HG03432 (cell line): ENCODE data around the gene CD300LF.

ENCODE experiments used
- ATAC-seq: cut with Tn5 transposase; IDR thresholded peaks from one replicate; pipeline ENCODE4 v1.9.1; 2021; ENCODE audit warnings: mild to moderate bottlenecking, moderate library complexity; ENCODE audit not compliant: unreplicated experiment

Gene CD300LF

DNA sequence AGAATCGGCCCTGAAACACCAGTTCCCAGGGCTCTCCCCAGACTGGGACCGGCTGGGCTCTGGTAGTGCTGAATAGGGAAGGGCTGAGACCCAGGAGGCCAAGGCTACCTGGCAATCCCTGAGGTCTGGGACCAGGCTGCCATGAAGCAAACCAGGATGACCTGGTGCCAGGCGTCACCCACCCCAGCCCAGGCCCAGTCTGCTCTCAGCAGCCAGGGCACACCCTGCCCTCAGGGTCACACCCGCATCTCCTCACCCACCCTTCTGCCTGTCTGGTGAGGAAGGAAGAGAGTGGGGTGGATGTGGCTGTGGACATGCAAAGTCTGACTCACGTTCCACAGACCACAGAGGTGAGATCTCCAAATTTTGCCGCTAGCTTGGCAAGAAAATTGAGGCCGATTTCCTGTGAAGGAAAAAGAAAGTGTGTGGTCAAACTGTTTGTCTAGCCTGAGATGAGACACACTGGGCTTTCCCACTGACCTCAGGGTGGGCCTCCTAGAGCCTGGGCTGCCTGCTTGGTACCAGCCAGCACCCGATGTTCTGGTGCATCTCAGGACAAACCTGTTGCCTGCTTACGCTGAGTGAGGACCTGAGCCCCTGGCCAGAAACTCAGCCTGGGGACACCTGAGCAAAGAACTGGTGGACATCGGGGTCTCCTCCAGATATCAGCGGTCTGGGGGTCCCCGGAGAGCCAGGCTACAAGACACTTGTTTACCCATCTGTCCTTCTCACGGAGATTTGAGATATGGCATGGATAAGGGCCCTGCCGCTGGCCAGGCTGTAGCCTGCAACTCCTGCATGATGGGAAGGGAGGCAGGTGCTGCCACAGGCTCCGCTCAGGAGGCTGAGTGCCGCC lies 18.0 kb upstream of the CD300LF start:
- ATAC-seq, result no peak

DNA sequence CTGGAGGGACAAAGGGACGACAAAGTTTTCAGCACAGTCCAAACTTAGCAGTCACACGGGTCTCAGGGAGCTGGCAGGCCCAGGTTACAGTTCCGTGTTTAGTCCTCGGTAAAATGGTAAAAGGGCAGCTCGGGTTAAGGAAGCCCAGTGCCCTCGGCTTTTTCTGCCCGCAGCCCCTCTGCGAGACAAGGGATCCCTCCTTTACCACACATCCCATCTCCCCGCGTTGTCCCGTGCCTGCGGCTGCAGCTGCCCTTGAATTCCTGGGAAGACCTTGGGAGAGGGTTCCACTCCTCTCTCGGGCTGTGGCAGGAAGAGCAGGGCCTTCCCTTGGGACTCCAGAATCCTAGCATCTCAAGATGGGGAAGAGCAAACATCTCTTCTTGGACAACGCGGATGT lies 17.1 kb upstream of the CD300LF start:
- ATAC-seq, result no peak

DNA sequence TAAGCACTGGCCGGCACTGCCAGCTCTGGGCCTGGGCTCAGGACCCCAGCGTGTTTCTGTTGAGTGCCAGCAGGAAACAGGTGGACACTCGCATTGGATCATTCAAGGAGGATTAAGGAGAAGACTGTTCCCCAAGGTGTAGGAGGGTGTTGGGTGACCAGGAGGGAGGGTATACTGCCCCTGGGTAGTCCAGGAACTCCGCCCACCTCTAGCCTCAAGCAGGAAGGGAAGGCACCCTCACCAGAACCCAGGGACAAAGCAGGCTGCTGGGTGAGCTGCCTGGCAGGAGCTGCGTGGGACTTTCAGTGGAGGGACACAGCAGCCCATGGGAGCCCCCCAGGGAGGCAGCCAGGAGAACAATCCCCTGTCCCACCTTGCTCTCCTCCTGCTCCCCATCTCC lies 16.6 kb upstream of the CD300LF start:
- no peak for ATAC-seq

DNA sequence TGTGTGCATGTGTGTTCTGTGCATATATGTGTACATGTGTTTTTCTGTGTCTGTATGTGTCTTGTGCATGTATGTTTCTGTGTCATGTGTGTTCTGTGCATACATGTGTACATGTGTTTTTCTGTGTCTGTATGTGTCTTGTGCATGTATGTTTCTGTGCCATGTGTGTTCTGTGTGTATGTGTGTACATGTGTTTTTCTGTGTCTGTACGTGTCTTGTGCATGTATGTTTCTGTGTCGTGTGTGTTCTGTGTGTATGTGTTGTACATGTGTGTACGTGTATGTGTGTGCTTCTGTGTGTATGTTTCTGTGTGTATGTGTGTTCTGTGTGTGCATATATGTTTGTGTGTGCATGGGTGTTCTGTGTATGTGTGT lies 16.0 kb upstream of the CD300LF start:
- ATAC-seq, result no peak

DNA sequence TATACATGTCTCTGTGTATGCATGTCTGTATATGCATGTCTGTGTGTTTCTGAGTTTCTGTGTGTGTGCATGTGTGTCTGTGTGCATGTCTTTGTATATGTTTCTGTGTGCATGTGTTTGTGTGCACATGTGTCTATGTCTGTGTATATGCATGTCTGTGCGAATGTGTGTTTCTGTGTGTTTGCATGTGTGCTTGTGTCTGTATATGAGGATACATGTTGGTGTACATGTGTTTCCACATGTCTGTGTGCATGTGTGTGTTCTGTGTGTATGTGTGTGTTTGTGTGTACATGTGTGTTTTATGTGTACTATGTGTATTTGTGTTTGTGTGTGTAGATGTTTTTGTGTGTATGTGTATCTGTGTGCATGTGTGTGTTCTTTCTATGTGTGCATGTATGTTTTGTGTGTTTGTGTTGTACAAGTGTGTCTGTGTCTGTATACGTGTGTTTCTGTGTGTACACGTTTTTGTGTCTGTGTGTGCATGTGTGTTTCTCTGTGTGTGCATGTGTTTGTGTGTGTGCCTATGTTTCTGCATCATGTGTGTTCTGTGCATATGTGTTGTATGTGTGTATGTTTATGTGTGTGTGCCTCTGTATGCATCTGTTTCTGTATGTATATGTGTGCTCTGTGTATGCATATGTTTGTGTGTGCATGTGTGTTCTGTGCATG lies 15.4 kb upstream of the CD300LF start:
- no peak for ATAC-seq

DNA sequence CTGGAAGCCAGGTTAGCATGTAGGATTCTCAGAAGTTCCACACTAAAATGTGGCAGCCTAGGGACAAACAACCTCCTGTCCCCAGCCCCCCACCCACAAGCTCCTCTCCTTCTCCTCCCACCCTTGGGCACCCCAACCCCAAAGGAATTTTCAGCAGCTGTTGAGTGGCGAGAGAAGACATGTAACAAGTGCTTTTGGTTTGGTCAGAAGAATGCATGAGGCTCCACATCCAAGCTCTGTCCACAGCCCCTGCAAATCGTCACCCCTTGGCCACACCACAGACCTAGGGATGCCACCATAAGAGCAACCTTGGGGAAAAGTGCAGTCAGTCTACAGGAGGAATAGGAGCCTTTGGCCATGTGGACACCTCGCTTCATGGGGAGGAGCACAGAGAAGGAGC lies 12.4 kb upstream of the CD300LF start:
- no peak for ATAC-seq

DNA sequence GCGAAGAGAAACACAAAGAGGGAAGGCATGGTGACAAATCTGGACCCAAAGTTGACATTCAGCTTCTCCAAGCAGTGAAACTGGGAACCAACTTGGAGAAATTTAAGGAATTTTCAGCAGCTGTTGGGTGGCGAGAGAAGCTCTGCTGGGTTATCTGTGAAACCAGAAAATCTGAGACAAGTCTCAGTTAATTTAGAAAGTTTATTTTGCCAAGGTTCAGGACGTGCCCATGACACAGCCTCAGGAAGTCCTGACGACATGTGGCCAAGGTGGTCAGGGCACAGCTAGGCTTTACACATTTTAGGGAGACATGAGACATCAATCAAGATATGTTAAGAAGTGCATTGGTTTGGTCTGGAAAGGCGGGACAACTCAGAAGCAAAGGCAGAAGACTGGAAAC lies 11.2 kb upstream of the CD300LF start:
- ATAC-seq, result no peak

DNA sequence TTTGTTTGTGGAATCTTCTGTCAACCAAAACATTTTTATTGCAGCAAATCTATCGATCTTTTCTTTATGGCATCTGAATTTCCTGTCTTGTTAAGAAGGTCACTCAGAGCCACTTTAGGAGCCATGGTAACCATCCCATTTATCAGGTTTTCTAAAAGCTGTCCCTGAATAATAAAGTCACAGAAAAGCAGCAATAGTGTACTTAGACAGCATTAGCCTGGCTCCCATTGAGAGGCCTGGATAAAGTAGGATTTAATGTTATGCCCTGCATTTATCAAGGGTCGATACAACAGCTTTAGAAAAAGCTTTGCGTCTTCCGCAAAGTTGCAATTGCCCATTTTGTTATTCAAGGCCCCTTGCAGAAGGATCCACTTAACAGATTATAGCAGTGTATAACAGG lies 10.1 kb upstream of the CD300LF start:
- ATAC-seq, result no peak

DNA sequence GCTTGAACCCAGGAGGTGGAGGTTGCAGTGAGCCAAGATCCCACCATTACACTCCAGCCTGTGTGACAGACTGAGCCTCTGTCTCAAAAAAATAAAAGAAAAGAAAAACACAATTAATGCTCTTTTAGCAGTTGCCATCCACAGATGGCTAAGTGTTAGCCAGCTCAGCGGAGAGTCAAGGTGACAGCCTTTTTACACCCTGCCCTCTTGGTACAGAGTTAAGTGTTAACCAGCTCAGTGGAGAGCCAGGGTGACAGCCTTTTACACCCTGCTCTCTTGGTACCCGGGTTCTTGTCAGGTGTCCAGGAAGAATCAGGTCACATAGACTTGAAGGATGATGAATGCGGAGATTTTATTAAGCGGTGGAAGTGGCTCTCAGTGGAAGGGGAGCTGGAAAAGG lies 7.8 kb upstream of the CD300LF start:
- no peak for ATAC-seq

DNA sequence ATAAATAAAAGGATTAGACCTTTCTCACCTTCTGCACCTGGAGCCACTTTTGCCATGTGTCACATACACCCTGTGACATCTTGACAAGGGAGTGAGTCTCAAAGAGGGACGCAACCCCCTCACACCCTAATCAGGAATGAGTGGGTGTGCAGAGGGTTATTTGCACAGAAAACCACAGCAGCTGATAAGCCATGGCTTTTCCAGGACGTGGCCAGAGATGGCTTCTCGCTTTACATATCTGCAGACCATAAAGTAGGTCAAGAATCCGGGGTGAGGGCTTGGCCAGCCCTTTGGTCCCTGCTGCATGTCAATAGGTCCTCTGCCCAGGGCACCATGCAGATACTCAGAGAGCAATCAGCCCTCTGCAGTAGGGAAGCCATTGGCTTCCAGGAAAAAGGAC lies 2.4 kb upstream of the CD300LF start:
- ATAC-seq, result no peak

DNA sequence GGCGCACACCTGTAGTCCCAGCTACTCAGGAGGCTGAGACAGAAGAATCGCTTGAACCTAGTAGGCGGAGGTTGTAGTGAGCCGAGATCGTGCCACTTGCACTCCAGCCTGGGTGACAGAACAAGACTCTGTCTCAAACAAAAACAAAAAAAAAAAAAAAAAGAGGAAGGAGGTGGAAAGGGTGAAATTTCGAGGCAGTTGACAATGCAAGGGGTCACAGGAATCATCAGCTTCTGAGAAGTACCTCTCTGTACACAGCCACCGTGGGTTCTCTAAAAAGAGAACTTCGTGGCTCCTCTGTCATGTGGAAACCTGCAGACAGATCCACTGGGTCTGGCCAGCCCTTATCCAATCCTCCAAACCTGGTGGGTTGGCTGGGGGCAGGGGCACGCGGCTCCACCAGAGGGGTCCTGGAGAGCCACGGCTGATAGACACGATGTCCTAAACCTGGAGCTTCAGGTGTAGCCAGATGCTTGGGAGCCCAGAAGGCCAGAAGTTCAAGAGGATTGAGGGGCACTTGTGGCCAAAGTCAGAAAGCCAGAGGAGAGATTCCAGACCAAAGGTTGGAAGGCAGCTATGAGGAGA lies 540 bp upstream of the CD300LF start:
- ATAC-seq, result no peak

DNA sequence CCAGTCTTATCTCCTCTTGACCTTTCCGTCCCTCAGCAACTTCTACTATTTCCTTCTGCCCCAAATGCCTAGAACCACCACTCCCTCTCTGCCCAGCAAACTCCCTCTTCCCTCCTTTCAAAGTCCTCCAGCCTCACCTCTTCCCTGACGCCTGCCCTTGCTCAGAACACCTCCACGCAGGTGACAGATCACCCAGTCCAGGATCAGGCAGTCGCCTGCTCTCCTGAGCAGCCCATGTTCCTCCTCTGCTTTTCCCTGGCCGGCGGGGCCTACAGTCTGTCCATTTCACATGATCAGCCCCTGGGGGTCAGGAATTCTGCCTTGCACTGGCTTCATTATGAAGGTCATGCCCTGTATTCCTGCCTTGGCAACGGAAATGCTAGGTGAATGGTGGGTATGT lies 422 bp downstream of the CD300LF start:
- ATAC-seq, result no peak

DNA sequence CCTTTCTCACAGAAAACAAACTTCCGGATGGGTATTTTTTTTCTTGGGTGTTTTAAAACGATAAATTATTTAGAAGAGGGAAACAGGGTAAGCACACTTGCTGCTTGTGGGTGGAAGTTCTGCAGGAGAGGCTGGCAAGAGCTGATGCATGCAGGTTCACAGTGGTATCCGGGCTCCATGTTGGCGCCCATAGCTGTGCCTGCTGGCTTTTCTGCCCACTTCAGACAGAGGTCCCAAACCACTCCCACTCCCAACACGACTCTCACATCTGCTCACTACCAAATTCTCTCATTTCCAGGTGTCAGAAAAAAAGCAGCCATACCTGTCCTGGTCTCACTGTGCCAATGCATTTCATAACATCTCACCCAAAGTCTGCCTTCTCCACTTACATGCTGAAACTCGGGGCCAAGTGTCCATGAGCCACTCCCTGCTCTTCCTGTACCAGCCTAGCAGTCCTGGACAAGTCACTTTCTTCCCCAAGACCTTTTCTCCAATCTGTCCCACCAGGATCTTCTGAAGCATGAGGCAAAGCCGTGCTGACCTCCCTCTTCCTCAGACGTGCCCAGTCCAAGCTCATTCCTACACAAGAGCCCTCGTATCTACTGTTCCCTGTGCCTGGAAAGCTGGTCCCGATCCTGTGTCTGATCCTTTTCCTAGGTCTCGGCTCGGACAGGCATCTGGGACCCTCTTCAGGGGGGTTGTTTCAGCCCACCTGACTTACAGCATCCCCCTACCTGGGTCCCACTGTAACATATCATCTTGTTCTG lies 1.5 kb downstream of the CD300LF start:
- ATAC-seq, result no peak

DNA sequence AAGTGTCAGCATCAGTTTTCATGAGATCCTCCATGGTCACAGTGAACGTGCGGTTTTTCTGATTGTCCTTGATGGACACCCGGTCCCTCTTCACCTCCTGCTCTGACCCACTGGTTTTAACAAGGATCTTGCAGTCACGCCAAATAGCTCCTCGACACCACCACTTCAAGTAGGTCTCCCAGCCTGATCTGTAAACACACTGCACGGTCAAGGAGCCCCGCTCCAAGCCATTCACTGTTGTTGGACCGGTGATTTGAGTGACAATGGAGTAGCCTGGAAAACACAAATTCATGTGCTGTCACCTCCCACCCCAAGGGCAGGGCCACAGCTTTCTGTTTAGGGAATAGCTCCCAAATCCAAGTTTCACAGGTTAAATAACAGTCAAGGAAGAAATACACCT lies 8.2 kb downstream of the CD300LF start:
- no peak for ATAC-seq

DNA sequence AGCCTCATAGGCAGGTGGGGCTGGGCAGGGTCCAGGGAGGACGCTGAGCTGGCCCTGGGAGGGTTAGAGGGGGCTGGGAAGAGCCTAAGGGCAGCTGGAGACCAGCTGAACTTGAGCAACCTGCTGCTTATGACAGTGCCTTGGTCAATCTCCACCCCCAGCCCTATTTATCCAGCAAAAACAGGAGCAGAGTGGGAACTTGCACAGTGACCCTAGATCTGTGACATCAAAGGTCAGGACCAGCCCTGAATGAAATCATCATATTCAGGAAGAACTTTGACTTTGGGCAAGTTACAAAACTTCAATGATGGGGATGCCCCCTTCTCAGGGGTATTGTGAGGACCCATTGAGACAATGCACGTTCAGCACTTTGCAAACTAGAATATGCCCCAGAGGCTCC lies 9.4 kb downstream of the CD300LF start:
- no peak for ATAC-seq

DNA sequence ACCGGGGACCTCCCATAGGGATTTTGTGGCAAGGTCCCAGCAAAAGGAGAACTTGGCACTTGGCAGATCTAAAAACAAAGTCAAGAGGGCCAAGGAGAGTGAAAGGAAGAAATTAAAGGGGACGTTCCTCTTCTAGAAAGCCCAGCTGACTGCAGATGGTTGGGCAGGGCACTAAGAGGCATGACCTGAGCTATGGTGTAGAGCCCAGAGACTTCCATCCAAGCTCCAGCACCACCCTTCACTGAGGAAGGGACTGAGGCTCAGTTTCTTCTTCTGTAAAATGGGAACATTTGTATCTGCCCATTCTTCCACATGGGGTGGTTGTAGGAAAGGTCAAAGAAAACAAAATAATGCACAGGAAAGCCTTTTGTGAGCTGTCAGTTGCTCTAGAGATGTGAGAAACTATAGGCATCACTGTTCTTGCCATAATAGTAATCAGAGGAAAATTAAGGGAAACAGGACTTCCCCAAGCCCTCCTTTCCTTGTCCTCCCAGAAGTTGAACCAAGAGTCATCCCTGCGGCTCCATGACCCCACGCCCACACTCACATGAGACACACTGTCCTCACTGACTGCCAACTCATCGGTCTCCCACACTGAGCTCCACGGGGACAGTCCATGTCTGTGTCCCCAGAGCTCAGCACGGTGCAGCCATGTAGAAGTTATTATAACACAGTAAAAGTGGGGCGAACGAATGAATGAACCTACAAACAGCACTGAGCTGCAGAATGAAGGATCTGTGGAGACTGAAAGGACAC lies 10.4 kb downstream of the CD300LF start:
- no peak for ATAC-seq

DNA sequence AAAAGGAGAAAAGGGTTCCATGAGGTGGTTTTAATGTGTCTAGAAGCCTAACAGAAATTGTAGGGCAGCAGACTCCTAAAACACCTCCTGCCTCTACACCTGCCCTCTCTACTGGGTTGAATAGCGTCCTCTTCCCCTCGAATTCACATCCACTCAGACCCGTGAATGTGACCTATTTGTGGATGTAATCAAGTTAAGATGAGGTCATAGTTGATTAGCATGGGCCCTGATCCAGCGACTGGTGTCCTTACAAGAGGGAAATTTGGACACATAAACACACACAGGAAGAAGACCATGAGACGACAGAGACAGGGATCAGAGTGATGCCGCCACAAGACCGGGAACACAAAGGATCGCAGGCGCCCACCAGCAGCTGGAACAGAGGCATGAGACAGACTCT lies 13.5 kb downstream of the CD300LF start:
- no peak for ATAC-seq

DNA sequence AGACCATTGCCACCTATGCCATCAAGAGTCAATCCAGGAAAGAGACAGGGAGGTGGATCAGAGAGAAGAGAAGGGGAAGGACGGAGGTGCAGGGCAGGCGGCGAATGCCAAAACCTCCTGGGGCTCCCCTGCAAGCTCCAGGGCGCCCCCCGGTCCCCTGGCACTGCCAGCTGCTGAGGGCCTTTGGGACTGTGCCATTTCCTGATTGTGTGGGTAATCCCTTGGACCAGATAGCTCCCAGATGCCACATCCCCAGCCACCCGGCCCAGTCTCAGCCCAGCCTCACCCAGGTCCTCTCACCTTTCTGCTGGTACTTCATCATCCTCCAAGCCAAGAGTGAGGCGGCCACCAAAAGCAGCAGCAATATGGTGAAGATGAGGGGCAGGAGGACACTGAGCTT lies 14.7 kb downstream of the CD300LF start:
- no peak for ATAC-seq

DNA sequence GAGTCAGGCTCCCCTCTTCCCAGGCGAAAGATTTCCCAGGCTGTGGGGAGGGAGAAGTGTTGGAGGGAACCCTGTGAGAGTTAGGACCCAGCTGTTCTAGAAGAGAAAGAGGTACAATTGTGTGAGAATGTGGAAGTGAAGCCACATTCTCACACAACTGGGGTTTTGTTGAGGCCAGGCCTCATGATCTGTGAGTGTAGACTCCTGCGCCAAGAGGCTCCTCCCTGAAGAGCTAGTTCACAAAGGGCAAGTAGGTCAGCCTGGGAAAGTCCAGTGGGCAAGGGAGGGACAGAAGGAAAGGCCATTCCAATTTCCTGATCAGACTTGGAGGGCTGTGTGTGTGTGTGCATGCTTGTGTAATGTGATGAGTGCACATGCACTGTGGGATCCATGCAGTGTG lies 15.2 kb downstream of the CD300LF start:
- ATAC-seq, result no peak

DNA sequence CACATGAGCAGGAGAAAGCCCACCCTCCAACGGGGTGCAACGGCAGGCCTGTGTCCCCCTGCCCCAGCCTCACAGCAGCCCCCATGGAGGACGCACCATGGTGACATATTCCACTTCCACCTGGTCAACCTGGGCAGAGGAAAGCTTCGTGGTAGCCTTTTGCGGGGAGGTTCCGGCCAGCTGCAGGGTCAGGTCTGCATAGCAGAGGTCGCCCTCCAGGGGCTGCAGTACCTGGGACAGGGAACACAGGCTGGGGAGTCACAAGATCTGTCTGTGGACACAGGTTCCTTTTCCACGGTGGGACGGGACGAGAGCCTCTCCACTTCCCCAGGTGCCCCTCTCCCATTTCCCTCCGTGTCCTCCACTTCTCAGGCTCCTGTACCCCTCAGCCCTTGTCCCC lies 17.1 kb downstream of the CD300LF start:
- no peak for ATAC-seq

DNA sequence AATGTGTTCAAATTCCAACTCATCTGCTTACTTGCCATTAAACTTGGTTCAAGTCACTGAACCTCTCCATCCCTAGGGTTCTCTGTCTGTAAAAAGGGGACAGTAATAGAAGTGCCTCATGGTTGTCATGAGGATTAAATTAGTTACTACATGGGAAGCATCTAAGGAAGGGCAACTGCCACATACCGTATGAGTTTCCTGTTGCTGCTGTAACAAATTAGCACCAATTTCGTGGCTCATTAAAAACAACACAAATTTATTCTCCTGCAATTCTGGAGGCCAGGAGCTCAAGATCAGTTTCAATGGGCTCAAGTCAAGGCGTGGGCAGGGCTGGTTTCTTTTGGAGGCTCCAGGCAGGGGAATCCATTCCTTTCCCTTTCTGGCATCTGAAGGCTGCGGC lies 18.6 kb downstream of the CD300LF start:
- no peak for ATAC-seq
